GM19467 (cell line): Measurements from ENCODE around the gene ADGRB3.
"Not testable (repeated sequence)": the region's sequence is repeated elsewhere in the genome, so short reads cannot be mapped to it uniquely, and the experiment has no call there.

ENCODE experiments used
- ATAC-seq: cut with Tn5 transposase; IDR thresholded peaks from one replicate; pipeline ENCODE4 v1.9.1; 2021; ENCODE audit warnings: mild to moderate bottlenecking, moderate library complexity; ENCODE audit not compliant: unreplicated experiment

The ADGRB3 gene

DNA sequence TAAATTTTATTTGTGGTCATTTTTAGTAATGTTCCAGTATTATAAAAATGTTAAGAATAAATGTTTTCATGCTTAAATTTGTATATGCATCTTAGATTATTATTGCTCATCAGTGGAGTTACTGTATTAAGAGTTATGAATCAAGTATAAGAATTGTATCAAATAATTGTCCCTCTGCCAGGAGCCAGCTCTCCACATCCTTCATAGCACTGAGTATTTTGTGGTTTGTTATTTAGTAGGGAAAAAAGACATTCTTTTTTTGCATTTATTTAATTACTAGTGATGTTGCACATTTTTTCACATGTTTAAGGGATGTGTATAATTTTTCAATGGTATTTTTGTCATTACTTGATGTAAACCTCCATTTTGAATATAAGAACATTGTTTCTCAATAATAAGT lies 102.0 kb downstream of the ADGRB3 start:
- no peak for ATAC-seq

DNA sequence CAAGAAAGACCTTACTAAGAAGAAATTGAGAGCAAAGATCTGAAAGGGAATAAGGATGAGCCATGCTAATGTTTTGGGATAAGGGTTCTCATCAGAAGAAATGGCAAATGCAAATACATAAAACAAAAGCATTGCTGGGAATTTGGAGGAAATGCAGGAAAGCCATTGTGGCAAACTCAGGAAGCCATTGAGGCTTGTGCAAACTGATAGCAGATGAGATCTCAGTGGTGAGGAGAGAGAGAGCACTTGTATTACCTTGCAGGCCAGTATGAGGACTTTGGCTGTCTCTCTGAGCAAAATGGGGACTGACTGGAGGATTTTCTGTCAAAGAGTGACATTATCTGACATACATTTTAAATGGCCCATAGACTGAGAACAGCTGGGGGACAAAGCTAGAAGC lies 103.0 kb downstream of the ADGRB3 start:
- ATAC-seq: no peak

GRCh38 chr6:68740828-68741500 lies 105.9 kb downstream of the ADGRB3 start:
- ATAC-seq: peak; percentile 61

DNA sequence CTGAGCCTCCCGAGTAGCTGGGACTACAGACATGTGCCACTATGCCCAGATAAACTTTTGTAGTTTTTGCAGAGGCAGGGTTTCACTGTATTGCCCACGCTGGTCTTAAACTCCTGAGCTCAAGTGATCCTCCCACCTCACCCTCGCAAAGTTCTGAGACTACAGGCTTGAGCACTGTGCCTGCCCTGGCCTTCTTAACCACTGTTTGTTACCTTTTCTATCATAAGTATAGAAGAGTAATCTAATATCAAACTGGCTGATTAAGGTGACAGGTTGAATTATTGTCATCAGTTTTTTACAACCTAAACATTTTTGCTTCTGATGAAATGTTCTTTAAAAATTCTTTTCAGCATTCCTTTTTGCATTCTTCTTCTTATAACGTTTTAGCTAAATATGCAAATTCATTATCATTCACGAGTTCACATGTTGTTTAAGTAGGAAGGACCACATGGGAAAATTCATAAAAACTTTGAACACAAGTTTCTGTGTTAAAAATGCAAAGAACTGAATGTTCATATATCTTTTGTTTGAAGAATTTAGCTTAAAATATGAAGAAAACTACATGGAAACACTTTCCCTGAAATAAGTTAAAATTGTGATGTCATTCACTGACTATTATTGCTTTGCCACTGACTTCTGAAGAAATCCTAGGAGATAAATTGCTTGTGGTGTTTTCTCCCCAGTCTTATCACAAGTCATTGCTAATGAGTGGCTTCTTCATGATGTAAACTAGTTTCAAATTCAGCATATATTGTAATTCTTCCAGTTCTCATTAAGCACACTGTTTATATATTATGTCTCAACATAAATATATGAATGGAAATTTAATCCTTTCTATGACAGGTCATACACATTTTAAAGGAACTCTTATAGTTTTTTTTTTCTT lies 106.7 kb downstream of the ADGRB3 start:
- ATAC-seq: peak; percentile 19

GRCh38 chr6:68743099-68743498 lies 108.0 kb downstream of the ADGRB3 start:
- ATAC-seq: no peak

GRCh38 chr6:68744376-68744775 lies 109.3 kb downstream of the ADGRB3 start:
- not testable (repeated sequence) for ATAC-seq

DNA sequence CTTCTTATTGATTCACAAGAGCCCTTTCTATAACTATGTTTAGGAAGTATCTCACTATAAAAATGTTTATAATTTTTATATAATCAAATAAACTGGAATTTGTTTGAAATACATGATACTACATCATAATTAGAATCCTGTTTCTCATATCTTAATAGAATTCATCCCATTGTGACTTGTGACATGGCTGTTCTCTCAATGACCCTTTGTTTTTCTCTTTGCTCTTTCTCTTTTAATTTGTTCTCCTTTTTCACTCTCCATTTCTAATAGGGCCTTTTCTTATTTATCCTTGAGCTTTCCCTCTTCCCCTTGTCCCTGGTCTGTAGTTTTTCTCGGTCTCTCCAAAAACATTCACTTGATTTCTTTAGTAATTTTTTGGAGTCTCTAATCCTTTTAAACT lies 111.3 kb downstream of the ADGRB3 start:
- ATAC-seq: no peak

GRCh38 chr6:68747110-68747790 lies 112.2 kb downstream of the ADGRB3 start:
- ATAC-seq: no peak

- not testable (repeated sequence) for ATAC-seq
These were observed 112.8 kb downstream of the ADGRB3 start for GRCh38 chr6:68747832-68748231.

DNA sequence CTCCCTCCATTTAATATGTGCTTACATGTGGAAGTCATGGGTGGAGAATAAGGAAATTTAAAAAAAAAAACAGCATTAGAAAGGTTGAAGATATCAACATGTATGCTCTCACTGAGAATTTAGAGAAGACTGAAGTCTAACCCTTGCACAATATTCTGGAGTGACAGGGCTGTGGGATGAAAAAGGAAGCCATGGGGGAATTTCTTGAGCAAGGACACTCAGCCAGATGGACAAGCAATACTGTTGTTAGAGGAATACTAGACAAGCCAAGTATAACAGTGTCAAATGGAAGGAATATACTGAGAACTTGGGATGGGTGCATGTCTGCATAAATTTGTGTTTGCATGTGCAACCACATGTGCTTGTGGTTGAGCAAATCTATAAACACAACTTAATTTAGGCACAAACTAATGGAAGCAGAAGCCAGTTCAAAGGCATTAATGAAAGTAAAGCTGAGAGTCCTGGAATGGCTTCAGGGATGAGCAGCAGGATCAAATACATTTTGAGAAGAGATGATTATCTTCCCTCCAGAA lies 119.7 kb downstream of the ADGRB3 start:
- no peak for ATAC-seq

- ATAC-seq: no peak
These were observed 121.6 kb downstream of the ADGRB3 start for GRCh38 chr6:68756454-68757375.

- no peak for ATAC-seq
These were observed 122.7 kb downstream of the ADGRB3 start for GRCh38 chr6:68757821-68758220.

DNA sequence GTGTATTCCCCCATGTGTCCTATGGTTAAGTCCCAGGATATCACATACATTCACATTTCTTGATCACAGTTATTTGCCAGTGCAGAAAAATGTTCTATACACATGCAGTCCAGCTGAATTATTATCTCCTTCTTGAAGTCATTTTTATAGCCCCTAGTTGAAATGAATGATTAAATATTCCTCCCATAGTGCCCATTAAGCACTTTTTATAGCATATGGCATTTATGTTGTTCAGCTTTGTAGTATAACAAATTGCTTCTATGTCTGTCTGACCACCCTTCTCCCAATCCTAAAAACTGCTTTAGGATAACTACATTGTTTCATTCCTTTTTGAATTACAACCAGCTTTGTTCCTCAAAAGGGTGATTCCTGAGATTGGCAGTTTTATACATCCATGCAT lies 123.5 kb downstream of the ADGRB3 start:
- ATAC-seq: no peak

- no peak for ATAC-seq
These were observed 125.4 kb downstream of the ADGRB3 start for GRCh38 chr6:68760485-68760884.

GRCh38 chr6:68760941-68761676 lies 126.0 kb downstream of the ADGRB3 start:
- no peak for ATAC-seq

GRCh38 chr6:68761985-68762384 lies 126.9 kb downstream of the ADGRB3 start:
- no peak for ATAC-seq

DNA sequence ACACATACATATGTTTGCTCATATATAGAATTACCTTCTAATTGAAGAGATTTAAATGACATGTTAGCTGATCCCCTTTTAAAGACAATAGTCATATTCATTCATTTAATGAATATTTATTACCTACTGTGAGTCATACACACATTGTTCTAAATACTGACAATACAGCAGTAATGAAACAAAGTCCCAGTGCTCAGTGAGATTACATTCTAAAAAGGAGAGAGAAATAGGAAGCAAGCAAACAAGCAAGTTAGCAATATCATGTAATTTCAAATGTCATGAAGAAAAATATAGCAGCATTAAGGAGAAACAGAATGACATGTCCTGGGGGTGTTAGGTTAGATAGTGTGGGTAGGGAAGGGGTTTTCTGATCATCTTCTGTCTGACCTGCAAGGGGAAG lies 136.3 kb downstream of the ADGRB3 start:
- no peak for ATAC-seq

DNA sequence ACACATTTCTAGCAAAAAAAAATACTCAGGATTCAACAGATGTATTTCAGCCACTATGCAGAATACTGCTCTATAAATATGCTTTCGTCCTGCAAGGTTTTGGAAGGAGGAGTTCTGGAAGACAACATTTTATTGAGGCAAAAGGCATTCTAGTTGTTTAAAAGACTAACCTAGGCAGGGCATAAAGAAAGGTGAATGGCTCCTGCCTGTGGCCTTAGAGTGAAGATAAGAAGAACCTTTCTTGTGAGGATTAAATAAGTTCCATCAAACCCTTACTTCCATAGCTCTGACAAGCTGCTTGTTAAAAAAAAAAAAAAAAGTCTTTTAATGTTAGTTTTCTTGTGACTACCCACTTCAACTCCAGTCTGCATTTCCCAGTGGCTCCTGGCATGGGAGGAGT lies 139.8 kb downstream of the ADGRB3 start:
- no peak for ATAC-seq

GRCh38 chr6:68776354-68776753 lies 141.3 kb downstream of the ADGRB3 start:
- ATAC-seq: no peak

DNA sequence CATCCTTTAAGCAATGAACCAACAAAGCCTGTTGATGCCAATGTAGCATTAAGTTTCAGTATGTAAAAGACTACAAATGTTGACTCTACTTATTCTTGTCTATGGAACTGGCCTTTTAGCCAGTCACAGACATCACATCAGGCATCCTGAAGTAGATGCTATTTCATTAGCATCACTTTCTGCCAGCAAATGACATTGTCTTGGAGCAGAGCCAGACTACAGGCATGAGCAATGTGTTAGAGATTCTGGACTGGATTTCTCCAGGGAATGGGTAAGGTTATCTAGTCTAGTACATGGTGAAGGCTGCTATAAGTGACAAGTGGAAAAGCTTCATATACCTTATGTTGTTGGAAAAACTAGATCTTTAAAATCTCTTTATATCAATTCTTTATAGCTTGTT lies 142.9 kb downstream of the ADGRB3 start:
- ATAC-seq: no peak
